Keratinocyte (primary cell): ENCODE results near the gene RNU6-9. TPM values are rescaled to one million over a fixed set of nuclear protein-coding genes. Genes with fewer than 3 reads are reported as not detected.

Source experiments
- DNase-seq: peaks from one replicate; pipeline ENCODE4 v3.0.0-alpha.2; 2011; ENCODE audit warnings: low read depth, missing footprints, low spot score
- FAIRE-seq: peaks from 2 replicates; lab custom pipeline; 2011; peaks lifted over from hg19 to GRCh38; lab: Jason Lieb, UNC
- H2AFZ ChIP-seq: 2 replicates; pipeline ENCODE4 v1.6.0; 2012; ENCODE audit warnings: low read length, control low read depth, inconsistent platforms; ENCODE audit not compliant: control insufficient read depth
- H3K27ac ChIP-seq: 2 replicates; pipeline ENCODE4 v1.5.1; 2011; ENCODE audit warnings: low read length; ENCODE audit not compliant: control insufficient read depth, insufficient read depth
- H3K27me3 ChIP-seq: 3 replicates; pipeline ENCODE4 v1.6.0; 2011; ENCODE audit warnings: low read length; ENCODE audit not compliant: control insufficient read depth, insufficient read depth; ENCODE audit errors: extremely low read depth
- H3K36me3 ChIP-seq, 2 experiments: 2 replicates in 1 of 2; 3 replicates in 1 of 2; pipeline ENCODE4 v1.5.1; 2011; ENCODE audit warnings: low read length in 2 of 2, mild to moderate bottlenecking in 1 of 2; ENCODE audit not compliant: control insufficient read depth in 2 of 2, insufficient read depth in 2 of 2; ENCODE audit errors: extremely low read depth in 1 of 2
- H3K4me1 ChIP-seq: 3 replicates; pipeline ENCODE4 v1.5.1; 2011; ENCODE audit warnings: low read length; ENCODE audit not compliant: control insufficient read depth, insufficient read depth; ENCODE audit errors: extremely low read depth
- H3K4me2 ChIP-seq: 3 replicates; pipeline ENCODE4 v1.6.0; 2011; ENCODE audit warnings: low read depth, low read length; ENCODE audit not compliant: control insufficient read depth, insufficient read depth; ENCODE audit errors: extremely low read depth
- H3K4me3 ChIP-seq, 3 experiments: fragments of 200-600 bp in 1 of 3; sonication (generic) in 1 of 3; 2 replicates in 2 of 3; 3 replicates in 1 of 3; pipeline ENCODE4 v1.5.1; 2011 to 2016; ENCODE audit warnings: low read length in 3 of 3, mild to moderate bottlenecking in 3 of 3, control low read depth in 2 of 3, inconsistent platforms in 1 of 3, low read depth in 1 of 3, mixed read lengths in 1 of 3, mixed run types in 1 of 3, moderate library complexity in 1 of 3; ENCODE audit not compliant: control insufficient read depth in 2 of 3, insufficient read depth in 2 of 3; ENCODE audit errors: extremely low read depth in 1 of 3
- H3K79me2 ChIP-seq: 2 replicates; pipeline ENCODE4 v1.6.0; 2012; ENCODE audit warnings: low read length; ENCODE audit not compliant: control insufficient read depth, insufficient read depth
- H3K9ac ChIP-seq: 3 replicates; pipeline ENCODE4 v1.6.0; 2011; ENCODE audit warnings: low read length; ENCODE audit not compliant: control insufficient read depth, insufficient read depth; ENCODE audit errors: extremely low read depth
- H3K9me1 ChIP-seq: 3 replicates; pipeline ENCODE4 v1.6.0; 2011; ENCODE audit warnings: low read length; ENCODE audit not compliant: control insufficient read depth, insufficient read depth; ENCODE audit errors: extremely low read depth
- H3K9me3 ChIP-seq: 2 replicates; pipeline ENCODE4 v1.5.1; 2012; ENCODE audit warnings: low read depth, low read length; ENCODE audit not compliant: control insufficient read depth
- H4K20me1 ChIP-seq: 3 replicates; pipeline ENCODE4 v1.6.0; 2011; ENCODE audit warnings: low read length; ENCODE audit not compliant: control insufficient read depth, insufficient read depth; ENCODE audit errors: extremely low read depth
- CTCF ChIP-seq, 3 experiments: IDR thresholded peaks in 1 of 3; conservative IDR thresholded peaks in 1 of 3; optimal IDR thresholded peaks in 1 of 3; 2 replicates in 2 of 3; 3 replicates in 1 of 3; pipeline versions ENCODE3 to v1.5.1; 2011; ENCODE audit warnings: low read length in 3 of 3, mild to moderate bottlenecking in 3 of 3, moderate library complexity in 2 of 3, control low read depth in 1 of 3, inconsistent platforms in 1 of 3; ENCODE audit not compliant: insufficient read depth in 2 of 3; ENCODE audit errors: extremely low read depth in 1 of 3
- EZH2 ChIP-seq: IDR thresholded peaks from one replicate; pipeline ENCODE4 v1.6.1; 2012; ENCODE audit warnings: inconsistent platforms, mild to moderate bottlenecking, low read length, moderate library complexity
- dilution Hi-C: fragments of 300-500 bp; cut with MboI; formaldehyde crosslinking; loops from one replicate; pipeline ENCODE4 v1.7.0; 2020; ENCODE audit warnings: low sequenced_read_pairs; ENCODE audit not compliant: extremely low pct_ligation_motif_present
- polyA plus RNA-seq, 5 experiments: library from polyadenylated mRNA; depleted of rRNA in 3 of 5; stranded (reverse) in 3 of 5; stranded (forward) in 1 of 5; unstranded in 1 of 5; fragments of >200 nt; gene quantifications; 1 replicate in 1 of 5; 2 replicates in 3 of 5; 3 replicates in 1 of 5; pipeline versions ENCODE4 v1.2.1 to v1.2.3, GENCODE V29; 2011 to 2012; ENCODE audit warnings: missing spikeins in 2 of 5, low read depth in 1 of 5, low replicate concordance in 1 of 5

Gene RNU6-9
- polyA plus RNA-seq, 1 donor (not counting 4 experiments of a cell fraction or from before 2014, with no cell fraction given), result not detected

- H3K9me3 ChIP-seq, result no peaks in the 10 kb centered on the region
- H3K4me1 ChIP-seq, result peaks cover 25% of the 10 kb centered on the region
- no peak overlapping the region for H3K4me3 ChIP-seq
- no peaks in the 10 kb centered on the region for H3K79me2 ChIP-seq
- H3K27me3 ChIP-seq, result no peaks in the 10 kb centered on the region
- FAIRE-seq (no peak), DNase-seq (no peak)
- no peak overlapping the region for H2AFZ ChIP-seq
- peak overlapping the region; percentile 66 for H3K27ac ChIP-seq
- dilution Hi-C loops, result no loop called here
- peaks cover 18 to 28% of the 10 kb centered on the region in 2 experiments for H3K36me3 ChIP-seq
- H3K9me1 ChIP-seq, result no peaks in the 10 kb centered on the region
- TF ChIP-seq CTCF (optimal IDR thresholded peaks at IDR 0.05 in 1 of 3, IDR thresholded peaks at IDR 0.05 in 1 of 3, conservative IDR thresholded peaks at IDR 0.05 in 1 of 3; ENCODE audit: extremely low read depth in 1 of 3, insufficient read depth in 2 of 3, low read length in 3 of 3) (no peak), EZH2 (no peak)
- H3K4me2 ChIP-seq, result peak overlapping the region; percentile 54
- H3K9ac ChIP-seq, result peak overlapping the region; percentile 34
- H4K20me1 ChIP-seq, result no peaks in the 10 kb centered on the region
Observed at GRCh38 chr19:871446-872265, 21.6 kb upstream of the RNU6-9 start.

GRCh38 chr19:872266-872951 lies 20.9 kb upstream of the RNU6-9 start:
- no peaks in the 10 kb centered on the region for H4K20me1 ChIP-seq
- DNase-seq, result peak; percentile 69
- H3K36me3 ChIP-seq, result peaks cover 18 to 32% of the 10 kb centered on the region in 2 experiments
- H3K9ac ChIP-seq, result peak overlapping the region; percentile 34
- peak overlapping the region; percentile 66 for H3K27ac ChIP-seq
- TF ChIP-seq CTCF (optimal IDR thresholded peaks at IDR 0.05 in 1 of 3, IDR thresholded peaks at IDR 0.05 in 1 of 3, conservative IDR thresholded peaks at IDR 0.05 in 1 of 3; ENCODE audit: extremely low read depth in 1 of 3, insufficient read depth in 2 of 3, low read length in 3 of 3) (no peak), EZH2 (no peak)
- no peak for FAIRE-seq
- H2AFZ ChIP-seq, result no peak overlapping the region
- H3K4me2 ChIP-seq, result peak overlapping the region; percentile 54
- peak overlapping the region in 1 of 3 experiments; percentile 18 for H3K4me3 ChIP-seq
- H3K79me2 ChIP-seq, result no peaks in the 10 kb centered on the region
- no peaks in the 10 kb centered on the region for H3K9me1 ChIP-seq
- dilution Hi-C loops, result no loop called here
- no peaks in the 10 kb centered on the region for H3K9me3 ChIP-seq
- H3K27me3 ChIP-seq, result no peaks in the 10 kb centered on the region
- peaks cover 25% of the 10 kb centered on the region for H3K4me1 ChIP-seq
